Activated CD4-positive, alpha-beta memory T cell treated with anti-CD3 and anti-CD28 coated beads, Interleukin-2, amount 10 ng/mL, durations not matched to agents 7 days and 5 days (primary cell): ENCODE data around the gene DAZAP2. TPM values are rescaled to one million over a fixed set of nuclear protein-coding genes. Genes with fewer than 3 reads are reported as not detected.
"Not testable (repeated sequence)": the region's sequence is repeated elsewhere in the genome, so short reads cannot be mapped to it uniquely, and the experiment has no call there.

Source experiments
- CTCF ChIA-PET: fragments of 350-600 bp; sonication (Branson Sonifier 250); formaldehyde crosslinking; loops from one replicate; lab custom pipeline; 2021; ENCODE audit warnings: antibody characterized with exemption, inconsistent platforms; lab: Charles Lee
- POLR2A ChIA-PET: fragments of 350-600 bp; sonication (Branson Sonifier 250); formaldehyde crosslinking; loops from one replicate; lab custom pipeline; 2021; ENCODE audit warnings: antibody characterized with exemption; lab: Charles Lee
- DNase-seq: peaks from one replicate; pipeline ENCODE4 v3.0.0-alpha.2; 2020
- H3K27ac Mint-ChIP-seq: one replicate; pipeline ENCODE4 v1.8.0; 2021; ENCODE audit warnings: mild to moderate bottlenecking, mixed read lengths
- H3K27me3 Mint-ChIP-seq: one replicate; pipeline ENCODE4 v1.8.0; 2021; ENCODE audit warnings: mixed read lengths
- H3K36me3 Mint-ChIP-seq: one replicate; pipeline ENCODE4 v1.8.0; 2021; ENCODE audit warnings: low read depth, mixed read lengths
- H3K4me1 Mint-ChIP-seq: one replicate; pipeline ENCODE4 v1.8.0; 2021; ENCODE audit warnings: mixed read lengths
- H3K4me3 Mint-ChIP-seq: one replicate; pipeline ENCODE4 v1.8.0; 2021; ENCODE audit warnings: mild to moderate bottlenecking, mixed read lengths
- H3K9me3 Mint-ChIP-seq: one replicate; pipeline ENCODE4 v1.8.0; 2021; ENCODE audit warnings: mixed read lengths
- total RNA-seq, 2 experiments: library from RNA; stranded (reverse); gene quantifications; one replicate each; pipeline ENCODE4 v1.2.3, GENCODE V29; 2021

The DAZAP2 gene
- total RNA-seq, 2 experiments from 2014 or later = 247 TPM

- H3K36me3 Mint-ChIP-seq = peaks cover 3% of the 10 kb centered on the region
- H3K27ac Mint-ChIP-seq = no peak overlapping the region
- peaks cover 9% of the 10 kb centered on the region for H3K27me3 Mint-ChIP-seq
- CTCF ChIA-PET = interaction anchor here (2.8 kb wide), 1 partner anchor 76 kb away, joined by 19 read pairs; no protein-coding TSS in a partner anchor
- H3K4me3 Mint-ChIP-seq = no peak overlapping the region
- no peak for DNase-seq
- peaks cover 23% of the 10 kb centered on the region for H3K4me1 Mint-ChIP-seq
- POLR2A ChIA-PET = interaction anchor here (0.8 to 1.5 kb wide), 2 partner anchors 19 to 77 kb away, joined by 3 read pairs; no protein-coding TSS in a partner anchor
- H3K9me3 Mint-ChIP-seq = no peaks in the 10 kb centered on the region
Measured at GRCh38 chr12:51264297-51264696, 25.7 kb downstream of the DAZAP2 start.

GRCh38 chr12:51265024-51265423 lies 26.4 kb downstream of the DAZAP2 start:
- POLR2A ChIA-PET = no interaction called here
- H3K4me3 Mint-ChIP-seq = peak overlapping the region; percentile 25
- H3K9me3 Mint-ChIP-seq = no peaks in the 10 kb centered on the region
- H3K36me3 Mint-ChIP-seq = peaks cover 3% of the 10 kb centered on the region
- peak overlapping the region; percentile 42 for H3K27ac Mint-ChIP-seq
- CTCF ChIA-PET = no interaction called here
- H3K27me3 Mint-ChIP-seq = peaks cover 11% of the 10 kb centered on the region
- DNase-seq = no peak
- peaks cover 26% of the 10 kb centered on the region for H3K4me1 Mint-ChIP-seq

GRCh38 chr12:51269174-51270066 lies 30.8 kb downstream of the DAZAP2 start:
- ChIA-PET POLR2A (interaction anchor here (1.2 to 3.2 kb wide), 4 partner anchors 31 to 72 kb away, joined by 3 to 15 read pairs (median 8); partner anchors contain the start of gene DAZAP2), CTCF (interaction anchor here (0.5 to 5.5 kb wide), 13 partner anchors 14 to 222 kb away, joined by 3 to 87 read pairs (median 3); partner anchors contain the start of genes DAZAP2 and POU6F1)
- H3K4me1 Mint-ChIP-seq = peaks cover 31% of the 10 kb centered on the region
- DNase-seq = peak; percentile 58
- peak overlapping the region; percentile 73 for H3K4me3 Mint-ChIP-seq
- H3K27me3 Mint-ChIP-seq = peaks cover 28% of the 10 kb centered on the region
- no peaks in the 10 kb centered on the region for H3K9me3 Mint-ChIP-seq
- H3K27ac Mint-ChIP-seq = no peak overlapping the region
- H3K36me3 Mint-ChIP-seq = peaks cover 8% of the 10 kb centered on the region

- Mint-ChIP-seq H3K9me3 (no peaks in the 10 kb centered on the region), H3K27me3 (peaks cover 28% of the 10 kb centered on the region), H3K27ac (no peak within 1 kb of the TSS), H3K4me3 (peak within 1 kb of the TSS; percentile 86), H3K36me3 (peaks cover 8% of the 10 kb centered on the region), H3K4me1 (peaks cover 25% of the 10 kb centered on the region)
- CTCF ChIA-PET = interaction anchor here (0.6 to 5.5 kb wide), 12 partner anchors 13 to 150 kb away, joined by 3 to 87 read pairs (median 4); partner anchors contain the start of genes DAZAP2 and POU6F1
- peak; percentile 47 for DNase-seq
- POLR2A ChIA-PET = interaction anchor here (1.0 to 3.2 kb wide), 7 partner anchors 32 to 187 kb away, joined by 3 to 15 read pairs (median 4); partner anchors contain the start of genes CSRNP2 and DAZAP2
Measured at GRCh38 chr12:51270067-51270950, 31.7 kb downstream of the DAZAP2 start, which contains the start of gene SMAGP. SMAGP (minus strand) TSS chr12:51270415; CDS start chr12:51269278, 1,137 bp downstream.

GRCh38 chr12:51270951-51271518 lies 32.4 kb downstream of the DAZAP2 start:
- ChIA-PET CTCF (interaction anchor here (0.7 to 5.5 kb wide), 5 partner anchors 32 to 80 kb away, joined by 3 to 87 read pairs (median 3); partner anchors contain the start of gene DAZAP2), POLR2A (interaction anchor here (1.0 to 3.2 kb wide), 6 partner anchors 32 to 188 kb away, joined by 3 to 15 read pairs (median 6); partner anchors contain the start of genes CSRNP2 and DAZAP2)
- no peaks in the 10 kb centered on the region for H3K9me3 Mint-ChIP-seq
- H3K27me3 Mint-ChIP-seq = peaks cover 28% of the 10 kb centered on the region
- no peak overlapping the region for H3K27ac Mint-ChIP-seq
- no peak for DNase-seq
- H3K4me3 Mint-ChIP-seq = peak overlapping the region; percentile 86
- peaks cover 20% of the 10 kb centered on the region for H3K4me1 Mint-ChIP-seq
- peaks cover 5% of the 10 kb centered on the region for H3K36me3 Mint-ChIP-seq

GRCh38 chr12:51272810-51273209 lies 34.2 kb downstream of the DAZAP2 start:
- CTCF ChIA-PET, POLR2A ChIA-PET, H3K4me3 Mint-ChIP-seq, H3K27ac Mint-ChIP-seq, H3K36me3 Mint-ChIP-seq, H3K9me3 Mint-ChIP-seq, DNase-seq: not testable (repeated sequence)
- H3K27me3 Mint-ChIP-seq = peaks cover 26% of the 10 kb centered on the region
- H3K4me1 Mint-ChIP-seq = peaks cover 17% of the 10 kb centered on the region

GRCh38 chr12:51275088-51275487 lies 36.5 kb downstream of the DAZAP2 start:
- Mint-ChIP-seq H3K36me3 (peaks cover 5% of the 10 kb centered on the region), H3K4me3 (no peak overlapping the region), H3K27me3 (peaks cover 17% of the 10 kb centered on the region), H3K9me3 (no peaks in the 10 kb centered on the region), H3K4me1 (peaks cover 9% of the 10 kb centered on the region), H3K27ac (no peak overlapping the region)
- ChIA-PET POLR2A (interaction anchor here (0.9 to 1.3 kb wide), 2 partner anchors 34 to 57 kb away, joined by 3 read pairs; no protein-coding TSS in a partner anchor), CTCF (interaction anchor here (1.6 kb wide), 1 partner anchor 66 kb away, joined by 7 read pairs; no protein-coding TSS in a partner anchor)
- no peak for DNase-seq

- Mint-ChIP-seq H3K27me3 (no peaks in the 10 kb centered on the region), H3K4me1 (no peaks in the 10 kb centered on the region), H3K4me3 (no peak overlapping the region), H3K27ac (no peak overlapping the region), H3K9me3 (no peaks in the 10 kb centered on the region), H3K36me3 (peaks cover 35% of the 10 kb centered on the region)
- DNase-seq = no peak
- ChIA-PET CTCF (interaction anchor here (2.8 kb wide), 1 partner anchor 60 kb away, joined by 11 read pairs; no protein-coding TSS in a partner anchor), POLR2A (interaction anchor here (0.6 to 1.0 kb wide), 2 partner anchors 41 to 199 kb away, joined by 3 to 5 read pairs; no protein-coding TSS in a partner anchor)
Measured at GRCh38 chr12:51281202-51281924, 42.7 kb downstream of the DAZAP2 start.

- no peak for DNase-seq
- Mint-ChIP-seq H3K4me1 (no peaks in the 10 kb centered on the region), H3K4me3 (no peak overlapping the region), H3K36me3 (peaks cover 53% of the 10 kb centered on the region), H3K27me3 (no peaks in the 10 kb centered on the region), H3K27ac (no peak overlapping the region), H3K9me3 (no peaks in the 10 kb centered on the region)
- ChIA-PET CTCF (interaction anchor here (1.4 kb wide), 1 partner anchor 55 kb away, joined by 3 read pairs; no protein-coding TSS in a partner anchor), POLR2A (interaction anchor here (1.5 kb wide), 1 partner anchor 47 kb away, joined by 4 read pairs; the partner anchor contains the start of gene DAZAP2)
Measured at GRCh38 chr12:51285843-51286242, 47.2 kb downstream of the DAZAP2 start.

- not testable (repeated sequence) for H3K4me1 Mint-ChIP-seq, H3K27ac Mint-ChIP-seq, H3K27me3 Mint-ChIP-seq, H3K4me3 Mint-ChIP-seq, H3K9me3 Mint-ChIP-seq, DNase-seq
- peaks cover 58% of the 10 kb centered on the region for H3K36me3 Mint-ChIP-seq
- POLR2A ChIA-PET = interaction anchor here (0.7 kb wide), 1 partner anchor 59 kb away, joined by 3 read pairs; no protein-coding TSS in a partner anchor
- CTCF ChIA-PET = interaction anchor here (2.7 kb wide), 1 partner anchor 50 kb away, joined by 12 read pairs; no protein-coding TSS in a partner anchor
Measured at GRCh38 chr12:51291603-51292513, 53.2 kb downstream of the DAZAP2 start.
